ENCODE measurements around the gene XYLT1.

The XYLT1 gene

GRCh38 chr16:17296431-17296830 lies 174.3 kb downstream of the XYLT1 start:
- no peak overlapping the region for H3K4me3 ChIP-seq (ENCODE audit: control insufficient read depth, low read depth, low read length)
- DNase-seq (ENCODE audit: low read depth): no peak
- TF ChIP-seq CTCF (IDR thresholded peaks at IDR 0.05; ENCODE audit: control insufficient read depth, insufficient read depth, low read depth, low read length, missing control alignments): no peak

GRCh38 chr16:17295948-17296347 lies 174.8 kb downstream of the XYLT1 start:
- H3K4me3 ChIP-seq (ENCODE audit: control insufficient read depth, low read depth, low read length): no peak overlapping the region
- no peak for TF ChIP-seq CTCF (IDR thresholded peaks at IDR 0.05; ENCODE audit: control insufficient read depth, insufficient read depth, low read depth, low read length, missing control alignments)
- no peak for DNase-seq (ENCODE audit: low read depth)

- TF ChIP-seq CTCF (IDR thresholded peaks at IDR 0.05; ENCODE audit: control insufficient read depth, insufficient read depth, low read depth, low read length, missing control alignments): no peak
- H3K4me3 ChIP-seq (ENCODE audit: control insufficient read depth, low read depth, low read length): no peak overlapping the region
- no peak for DNase-seq (ENCODE audit: low read depth)
Measured at GRCh38 chr16:17294856-17295255, 175.9 kb downstream of the XYLT1 start.

- no peak for TF ChIP-seq CTCF (IDR thresholded peaks at IDR 0.05; ENCODE audit: control insufficient read depth, insufficient read depth, low read depth, low read length, missing control alignments)
- DNase-seq (ENCODE audit: low read depth): no peak
- no peak overlapping the region for H3K4me3 ChIP-seq (ENCODE audit: control insufficient read depth, low read depth, low read length)
Measured at GRCh38 chr16:17293813-17294558, 176.8 kb downstream of the XYLT1 start.

- no peak for DNase-seq (ENCODE audit: low read depth)
- no peak for TF ChIP-seq CTCF (IDR thresholded peaks at IDR 0.05; ENCODE audit: control insufficient read depth, insufficient read depth, low read depth, low read length, missing control alignments)
- no peak overlapping the region for H3K4me3 ChIP-seq (ENCODE audit: control insufficient read depth, low read depth, low read length)
Measured at GRCh38 chr16:17291289-17291688, 179.5 kb downstream of the XYLT1 start.

GRCh38 chr16:17289674-17290635 lies 180.8 kb downstream of the XYLT1 start:
- no peak for DNase-seq (ENCODE audit: low read depth)
- no peak for TF ChIP-seq CTCF (IDR thresholded peaks at IDR 0.05; ENCODE audit: control insufficient read depth, insufficient read depth, low read depth, low read length, missing control alignments)
- no peak overlapping the region for H3K4me3 ChIP-seq (ENCODE audit: control insufficient read depth, low read depth, low read length)
